Common myeloid progenitor, CD34-positive (primary cell): Measurements from ENCODE around the gene TMEM92.

Experiments used
- CTCF ChIA-PET: fragments of 350-600 bp; sonication (Branson Sonifier 250); formaldehyde crosslinking; loops from one replicate; lab custom pipeline; 2021; ENCODE audit warnings: antibody characterized with exemption; lab: Charles Lee
- POLR2A ChIA-PET: fragments of 350-600 bp; sonication (Branson Sonifier 250); formaldehyde crosslinking; loops from one replicate; lab custom pipeline; 2021; ENCODE audit warnings: antibody characterized with exemption; lab: Charles Lee
- DNase-seq, 3 donors: peaks; one replicate each; pipeline versions ENCODE4 v3.0.0 to v3.0.0-alpha.2; 2013
- H3K27ac ChIP-seq, 2 experiments: 1 replicate in 1 of 2; 2 replicates in 1 of 2; pipeline ENCODE4 v1.7.0; 2013; ENCODE audit warnings: inconsistent platforms in 2 of 2, low read length in 2 of 2, mild to moderate bottlenecking in 2 of 2, low read depth in 1 of 2, moderate library complexity in 1 of 2; ENCODE audit not compliant: severe bottlenecking in 2 of 2, insufficient read depth in 1 of 2, poor library complexity in 1 of 2
- H3K27me3 ChIP-seq, 5 experiments: replicated peaks in 2 of 5; 1 replicate in 3 of 5; 2 replicates in 2 of 5; pipeline versions ENCODE4 v1.6.1 to v1.7.0; 2013; ENCODE audit warnings: low read length in 4 of 5, mild to moderate bottlenecking in 2 of 5, moderate library complexity in 2 of 5, inconsistent platforms in 1 of 5; ENCODE audit not compliant: insufficient read depth in 5 of 5, control insufficient read depth in 4 of 5
- H3K36me3 ChIP-seq, 4 experiments: 1 replicate in 2 of 4; 2 replicates in 2 of 4; pipeline versions ENCODE4 v1.6.1 to v1.7.0; 2013; ENCODE audit warnings: low read length in 3 of 4, control low read depth in 1 of 4, mild to moderate bottlenecking in 1 of 4; ENCODE audit not compliant: control insufficient read depth in 4 of 4, insufficient read depth in 4 of 4
- H3K4me1 ChIP-seq, 4 experiments: 1 replicate in 3 of 4; 2 replicates in 1 of 4; pipeline versions ENCODE4 v1.6.1 to v1.7.1; 2013; ENCODE audit warnings: low read length in 3 of 4, mild to moderate bottlenecking in 3 of 4, control low read depth in 1 of 4, inconsistent platforms in 1 of 4, moderate library complexity in 1 of 4; ENCODE audit not compliant: control insufficient read depth in 4 of 4, insufficient read depth in 4 of 4; ENCODE audit errors: control extremely low read depth in 1 of 4
- H3K4me3 ChIP-seq, 7 experiments: 1 replicate in 4 of 7; 2 replicates in 3 of 7; pipeline versions ENCODE4 v1.5.1 to v1.7.0; 2013; ENCODE audit warnings: mild to moderate bottlenecking in 7 of 7, low read length in 6 of 7, moderate library complexity in 6 of 7, inconsistent platforms in 2 of 7, low read depth in 2 of 7, control low read depth in 1 of 7; ENCODE audit not compliant: insufficient read depth in 4 of 7, control insufficient read depth in 1 of 7; ENCODE audit errors: extremely low read depth in 1 of 7
- H3K9me3 ChIP-seq, 5 experiments: 1 replicate in 4 of 5; 2 replicates in 1 of 5; pipeline versions ENCODE4 v1.6.1 to v1.7.1; 2013; ENCODE audit warnings: low read length in 4 of 5, mild to moderate bottlenecking in 2 of 5, inconsistent platforms in 1 of 5, low read depth in 1 of 5, moderate library complexity in 1 of 5; ENCODE audit not compliant: control insufficient read depth in 4 of 5, insufficient read depth in 2 of 5; ENCODE audit errors: control extremely low read depth in 1 of 5
- WGBS: methylation state at CpG from one replicate; pipeline ENCODE4 v1.1.5; 2013; ENCODE audit not compliant: insufficient coverage; 5-methylcytosine and 5-hydroxymethylcytosine counted together

Gene TMEM92

GRCh38 chr17:50275279-50275678 lies 1.0 kb downstream of the TMEM92 start:
- no peak overlapping the region for H3K4me3 ChIP-seq
- ChIA-PET POLR2A (no interaction called here), CTCF (interaction anchor here (0.7 to 15.2 kb wide), 11 partner anchors 10 to 163 kb away, joined by 3 to 184 read pairs (median 7); partner anchors contain the start of gene COL1A1)
- H3K4me1 ChIP-seq: peaks cover 0 to 45% (median 37%) of the 10 kb centered on the region in 4 experiments
- H3K27ac ChIP-seq: no peak overlapping the region
- no peaks in the 10 kb centered on the region for H3K36me3 ChIP-seq
- H3K9me3 ChIP-seq: no peaks in the 10 kb centered on the region
- peaks cover 0 to 3% (median 0%) of the 10 kb centered on the region in 5 experiments for H3K27me3 ChIP-seq
- WGBS: 86% methylated on average over 6 of the region's 7 CpGs
- DNase-seq: no peak

- DNase-seq: no peak
- Histone ChIP-seq H3K27ac (no peak overlapping the region), H3K9me3 (no peaks in the 10 kb centered on the region), H3K36me3 (no peaks in the 10 kb centered on the region), H3K4me3 (no peak overlapping the region), H3K27me3 (peaks cover 0 to 3% (median 0%) of the 10 kb centered on the region in 5 experiments), H3K4me1 (peaks cover 0 to 45% (median 38%) of the 10 kb centered on the region in 4 experiments)
- POLR2A ChIA-PET: interaction anchor here (0.7 kb wide), 1 partner anchor 31 kb away, joined by 3 read pairs; no protein-coding TSS in a partner anchor
- CTCF ChIA-PET: interaction anchor here (0.7 to 15.2 kb wide), 4 partner anchors 18 to 121 kb away, joined by 3 to 184 read pairs (median 39); partner anchors contain the start of genes COL1A1 and LRRC59
- WGBS: 58% methylated on average over 5 of the region's 8 CpGs
Measured at GRCh38 chr17:50276588-50277356, 2.5 kb downstream of the TMEM92 start.

DNA sequence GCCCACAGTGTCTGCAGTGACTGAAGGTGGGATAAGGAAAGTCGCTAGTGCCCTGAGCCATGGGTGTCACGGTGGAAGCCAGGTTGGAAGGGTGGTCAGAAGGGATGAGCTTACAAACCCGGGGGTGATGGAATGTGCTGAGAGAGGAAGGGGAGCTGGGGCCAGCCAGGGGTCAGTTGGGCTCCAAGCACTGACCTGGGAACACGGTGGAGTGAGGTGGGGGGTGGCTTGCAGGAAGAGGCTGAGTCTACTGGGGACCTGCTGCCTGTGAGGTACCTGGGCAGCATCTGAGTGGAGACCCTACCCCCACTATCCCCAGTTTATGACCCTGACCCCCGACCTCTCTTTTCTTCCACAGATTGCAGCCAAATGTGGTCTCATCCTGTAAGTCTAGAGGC lies 3.1 kb downstream of the TMEM92 start:
- WGBS: 77% methylated on average over 4 of the region's 5 CpGs
- CTCF ChIA-PET: interaction anchor here (0.7 to 15.2 kb wide), 4 partner anchors 17 to 120 kb away, joined by 3 to 184 read pairs (median 39); partner anchors contain the start of genes COL1A1 and LRRC59
- Histone ChIP-seq H3K9me3 (no peaks in the 10 kb centered on the region), H3K27ac (no peak overlapping the region), H3K27me3 (peaks cover 0 to under 1% (median 0%) of the 10 kb centered on the region in 5 experiments), H3K36me3 (no peaks in the 10 kb centered on the region), H3K4me3 (no peak overlapping the region), H3K4me1 (peaks cover 0 to 45% (median 36%) of the 10 kb centered on the region in 4 experiments)
- POLR2A ChIA-PET: interaction anchor here (0.7 kb wide), 1 partner anchor 31 kb away, joined by 3 read pairs; no protein-coding TSS in a partner anchor
- DNase-seq: no peak

DNA sequence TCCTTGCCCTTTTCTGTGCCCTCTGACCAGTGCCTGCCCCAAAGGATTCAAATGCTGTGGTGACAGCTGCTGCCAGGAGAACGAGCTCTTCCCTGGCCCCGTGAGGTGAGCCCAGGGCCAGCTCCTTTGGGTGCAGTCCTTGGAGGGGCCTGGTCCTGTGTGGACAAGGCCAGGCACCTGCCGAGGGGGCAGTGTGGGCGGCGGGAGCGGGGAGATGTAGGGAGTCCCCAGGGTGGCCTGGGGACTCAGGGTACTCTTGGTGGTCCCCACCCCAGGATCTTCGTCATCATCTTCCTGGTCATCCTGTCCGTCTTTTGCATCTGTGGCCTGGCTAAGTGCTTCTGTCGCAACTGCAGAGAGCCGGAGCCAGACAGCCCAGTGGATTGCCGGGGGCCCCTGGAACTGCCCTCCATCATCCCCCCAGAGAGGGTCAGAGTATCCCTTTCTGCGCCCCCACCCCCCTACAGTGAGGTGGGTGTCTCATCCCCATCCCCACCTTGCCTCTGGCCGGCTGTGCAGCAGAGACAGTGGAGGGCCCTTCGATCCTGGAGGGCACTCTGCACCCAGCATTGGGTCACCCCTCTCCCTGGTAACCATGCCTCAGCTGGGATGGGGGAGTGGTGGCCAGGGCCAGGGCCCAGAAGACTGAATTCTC lies 4.4 kb downstream of the TMEM92 start:
- H3K36me3 ChIP-seq: no peaks in the 10 kb centered on the region
- H3K27ac ChIP-seq: no peak overlapping the region
- no peaks in the 10 kb centered on the region for H3K9me3 ChIP-seq
- peaks cover 0 to 34% (median 25%) of the 10 kb centered on the region in 4 experiments for H3K4me1 ChIP-seq
- ChIA-PET POLR2A (interaction anchor here (0.6 kb wide), 1 partner anchor 29 kb away, joined by 3 read pairs; no protein-coding TSS in a partner anchor), CTCF (interaction anchor here (0.8 to 7.1 kb wide), 3 partner anchors 11 to 109 kb away, joined by 3 to 75 read pairs (median 12); no protein-coding TSS in a partner anchor)
- H3K27me3 ChIP-seq: no peaks in the 10 kb centered on the region
- no peak for DNase-seq
- 93% methylated on average over 13 of the region's 14 CpGs for WGBS
- H3K4me3 ChIP-seq: no peak overlapping the region

DNA sequence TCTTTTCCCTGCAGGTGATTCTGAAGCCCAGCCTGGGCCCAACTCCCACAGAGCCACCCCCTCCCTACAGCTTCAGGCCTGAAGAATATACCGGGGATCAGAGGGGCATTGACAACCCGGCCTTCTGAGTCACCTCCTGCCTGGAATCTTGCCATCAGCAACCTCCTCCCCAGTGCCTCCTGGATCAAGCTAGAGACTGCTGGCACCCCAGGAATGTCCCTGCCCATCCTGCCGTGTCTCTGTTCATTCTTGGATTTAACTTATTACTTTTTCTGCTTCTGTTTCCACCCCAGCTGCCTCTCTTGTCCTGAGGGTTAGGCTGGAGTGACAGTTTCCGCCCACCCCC lies 4.9 kb downstream of the TMEM92 start:
- H3K27ac ChIP-seq: no peak overlapping the region

GRCh38 chr17:50279639-50280038 lies 5.4 kb downstream of the TMEM92 start:
- ChIA-PET POLR2A (no interaction called here), CTCF (interaction anchor here (1.2 to 7.1 kb wide), 3 partner anchors 10 to 110 kb away, joined by 4 to 75 read pairs (median 12); no protein-coding TSS in a partner anchor)
- DNase-seq: no peak
- Histone ChIP-seq H3K27ac (no peak overlapping the region), H3K4me1 (peaks cover 0 to 26% (median 15%) of the 10 kb centered on the region in 4 experiments), H3K36me3 (no peaks in the 10 kb centered on the region), H3K27me3 (no peaks in the 10 kb centered on the region), H3K4me3 (no peak overlapping the region), H3K9me3 (no peaks in the 10 kb centered on the region)
- 100% methylated on average over 2 of the region's 7 CpGs for WGBS

More for the DNA sequence above, 4.9 kb downstream of the TMEM92 start:
- H3K9me3 ChIP-seq: no peaks in the 10 kb centered on the region
- no peaks in the 10 kb centered on the region for H3K36me3 ChIP-seq
- H3K4me3 ChIP-seq: no peak overlapping the region
- H3K4me1 ChIP-seq: peaks cover 0 to 30% (median 20%) of the 10 kb centered on the region in 4 experiments
- CTCF ChIA-PET: interaction anchor here (0.8 to 7.1 kb wide), 3 partner anchors 10 to 110 kb away, joined by 3 to 75 read pairs (median 12); no protein-coding TSS in a partner anchor
- no peak for DNase-seq
- WGBS: 74% methylated on average over 3 of the region's 4 CpGs
- POLR2A ChIA-PET: interaction anchor here (0.6 kb wide), 1 partner anchor 29 kb away, joined by 3 read pairs; no protein-coding TSS in a partner anchor
- H3K27me3 ChIP-seq: no peaks in the 10 kb centered on the region
